Caco-2 (cell line): ENCODE results near the gene A4GALT. TPM values are rescaled to one million over a fixed set of nuclear protein-coding genes. Genes with fewer than 3 reads are reported as not detected.
A peak's percentile ranks its signal among the peaks of the same experiment; 100 is the strongest.

ENCODE experiments used
- BruUV-seq: library from RNA; stranded (reverse); fragments of 400-500 nt; replicated peaks from 2 replicates; lab custom pipeline; 2021; lab: Mats Ljungman, UMichigan
- CTCF ChIA-PET: fragments of 300-600 bp; sonication (Branson Sonifier 250); formaldehyde crosslinking; loops from one replicate; lab custom pipeline; 2022; ENCODE audit warnings: antibody characterized with exemption; lab: Charles Lee
- POLR2A ChIA-PET: fragments of 300-600 bp; sonication (Branson Sonifier 250); formaldehyde crosslinking; loops from one replicate; lab custom pipeline; 2022; ENCODE audit warnings: antibody characterized with exemption; lab: Charles Lee
- DNase-seq, 2 experiments: peaks; one replicate each; pipeline versions ENCODE4 v3.0.0 to v3.0.0-alpha.2; 2020 to 2022
- H3K27me3 ChIP-seq: replicated peaks from 2 replicates; pipeline ENCODE4 v1.6.0; 2011; ENCODE audit warnings: low read length; ENCODE audit not compliant: control insufficient read depth, insufficient read depth
- H3K36me3 ChIP-seq: 2 replicates; pipeline ENCODE4 v1.5.1; 2011; ENCODE audit warnings: low read length; ENCODE audit not compliant: control insufficient read depth, insufficient read depth
- H3K4me1 ChIP-seq: fragments of 250-450 bp; sonication (Bioruptor Pico); 2 replicates; pipeline ENCODE4 v1.5.1; 2020; ENCODE audit warnings: mild to moderate bottlenecking
- H3K4me3 ChIP-seq: 2 replicates; pipeline ENCODE4 v1.5.1; 2011; ENCODE audit warnings: low read depth, mild to moderate bottlenecking, control low read depth, low read length
- H3K9me3 ChIP-seq: fragments of 250-450 bp; sonication (Bioruptor Pico); 2 replicates; pipeline ENCODE4 v1.5.1; 2020; ENCODE audit warnings: mild to moderate bottlenecking, moderate library complexity
- H3K27ac Mint-ChIP-seq: one replicate; pipeline ENCODE4 v1.8.0; 2022; ENCODE audit warnings: mixed read lengths; ENCODE audit not compliant: unreplicated experiment
- H3K27me3 Mint-ChIP-seq: one replicate; pipeline ENCODE4 v1.8.0; 2022; ENCODE audit warnings: mixed read lengths; ENCODE audit not compliant: insufficient read depth, unreplicated experiment
- H3K36me3 Mint-ChIP-seq: one replicate; pipeline ENCODE4 v1.8.0; 2022; ENCODE audit warnings: mild to moderate bottlenecking, mixed read lengths; ENCODE audit not compliant: insufficient read depth, unreplicated experiment
- H3K4me1 Mint-ChIP-seq: one replicate; pipeline ENCODE4 v1.8.0; 2022; ENCODE audit warnings: low read depth, mixed read lengths; ENCODE audit not compliant: unreplicated experiment
- H3K4me3 Mint-ChIP-seq: one replicate; pipeline ENCODE4 v1.8.0; 2022; ENCODE audit warnings: mild to moderate bottlenecking, moderate library complexity, mixed read lengths; ENCODE audit not compliant: unreplicated experiment
- H3K9me3 Mint-ChIP-seq: one replicate; pipeline ENCODE4 v1.8.0; 2022; ENCODE audit warnings: mixed read lengths; ENCODE audit not compliant: unreplicated experiment
- intact Hi-C: fragments of 100-400 bp; cut with micrococcal nuclease; formaldehyde crosslinking; loops from one replicate; pipeline ENCODE4 v1.10.0; 2022; ENCODE audit not compliant: unreplicated experiment
- total RNA-seq: library from RNA; stranded (reverse); gene quantifications from 2 replicates; pipeline ENCODE4 v1.2.3, GENCODE V29; 2022
- TF ChIP-seq, protein P1 (sequence below), 2 experiments: fragments of 200-600 bp in 1 of 2; IDR thresholded peaks; 1 replicate in 1 of 2; 2 replicates in 1 of 2; pipeline versions ENCODE4 v1.5.1 to v1.8.0; 2011 to 2022; ENCODE audit warnings: antibody characterized with exemption in 1 of 2, control low read depth in 1 of 2, inconsistent platforms in 1 of 2, low read depth in 1 of 2, low read length in 1 of 2, mild to moderate bottlenecking in 1 of 2, moderate library complexity in 1 of 2; ENCODE audit not compliant: insufficient read depth in 1 of 2, severe bottlenecking in 1 of 2, unreplicated experiment in 1 of 2

The A4GALT gene
- total RNA-seq, 1 experiment from 2014 or later = 16.2 TPM

DNA sequence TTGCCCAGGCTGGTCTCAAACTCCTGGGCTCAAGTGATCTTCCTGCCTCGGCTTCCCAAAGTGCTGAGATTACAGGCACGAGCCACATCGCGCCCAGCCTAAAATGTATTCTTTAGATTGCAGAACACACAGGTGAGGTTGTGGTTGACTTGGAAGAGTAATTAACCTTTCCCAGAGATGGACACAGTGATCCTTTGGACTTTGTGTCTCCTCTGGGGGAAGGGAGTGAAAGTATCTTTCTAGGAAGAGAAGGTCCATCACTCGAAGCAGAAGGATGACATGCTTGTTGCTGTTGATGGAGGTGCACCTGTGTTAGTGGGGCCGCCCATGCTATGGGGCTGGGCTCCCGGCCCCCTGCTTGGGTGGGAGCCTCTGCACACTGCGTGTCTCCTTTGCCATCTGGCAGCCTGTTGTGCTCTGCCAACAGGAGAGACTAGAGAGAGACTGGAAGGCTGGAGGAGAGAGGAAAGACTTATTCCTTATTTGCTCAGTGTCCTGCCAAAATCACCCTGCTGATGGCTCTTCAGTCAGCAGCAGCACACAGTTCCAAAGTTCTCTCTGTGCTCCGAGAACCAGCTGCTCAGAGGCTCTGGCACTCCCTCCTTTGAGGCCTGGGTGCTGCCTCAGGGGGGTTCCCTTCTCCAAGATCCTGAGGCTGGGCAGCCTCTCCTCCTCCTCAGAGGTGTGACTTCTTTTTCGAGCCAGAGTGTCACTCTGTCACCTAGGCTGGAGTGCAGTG lies 38.4 kb downstream of the A4GALT start:
- Mint-ChIP-seq H3K4me3 (no peak overlapping the region), H3K4me1 (peaks cover 23% of the 10 kb centered on the region), H3K36me3 (peaks cover 9% of the 10 kb centered on the region), H3K27ac (peak overlapping the region; percentile 8), H3K9me3 (peaks cover 22% of the 10 kb centered on the region), H3K27me3 (no peaks in the 10 kb centered on the region)
- TF ChIP-seq, protein P1, sequence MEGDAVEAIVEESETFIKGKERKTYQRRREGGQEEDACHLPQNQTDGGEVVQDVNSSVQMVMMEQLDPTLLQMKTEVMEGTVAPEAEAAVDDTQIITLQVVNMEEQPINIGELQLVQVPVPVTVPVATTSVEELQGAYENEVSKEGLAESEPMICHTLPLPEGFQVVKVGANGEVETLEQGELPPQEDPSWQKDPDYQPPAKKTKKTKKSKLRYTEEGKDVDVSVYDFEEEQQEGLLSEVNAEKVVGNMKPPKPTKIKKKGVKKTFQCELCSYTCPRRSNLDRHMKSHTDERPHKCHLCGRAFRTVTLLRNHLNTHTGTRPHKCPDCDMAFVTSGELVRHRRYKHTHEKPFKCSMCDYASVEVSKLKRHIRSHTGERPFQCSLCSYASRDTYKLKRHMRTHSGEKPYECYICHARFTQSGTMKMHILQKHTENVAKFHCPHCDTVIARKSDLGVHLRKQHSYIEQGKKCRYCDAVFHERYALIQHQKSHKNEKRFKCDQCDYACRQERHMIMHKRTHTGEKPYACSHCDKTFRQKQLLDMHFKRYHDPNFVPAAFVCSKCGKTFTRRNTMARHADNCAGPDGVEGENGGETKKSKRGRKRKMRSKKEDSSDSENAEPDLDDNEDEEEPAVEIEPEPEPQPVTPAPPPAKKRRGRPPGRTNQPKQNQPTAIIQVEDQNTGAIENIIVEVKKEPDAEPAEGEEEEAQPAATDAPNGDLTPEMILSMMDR (IDR thresholded peaks at IDR 0.05; ENCODE audit: insufficient read depth in 1 of 2, low read depth in 1 of 2, low read length in 1 of 2, severe bottlenecking in 1 of 2, unreplicated experiment in 1 of 2) = peak in 1 of 2 experiments; percentile 11
- BruUV-seq = no TSS peak
- Histone ChIP-seq H3K4me3 (no peak overlapping the region), H3K36me3 (no peaks in the 10 kb centered on the region), H3K9me3 (peaks cover 19% of the 10 kb centered on the region), H3K27me3 (no peaks in the 10 kb centered on the region), H3K4me1 (peaks cover 30% of the 10 kb centered on the region)
- no peak for DNase-seq
- ChIA-PET POLR2A (no interaction called here), CTCF (no interaction called here)
- intact Hi-C loops = loop anchor here (10.0 kb wide), 2 partner anchors 57 to 93 kb away; no protein-coding TSS in a partner anchor

DNA sequence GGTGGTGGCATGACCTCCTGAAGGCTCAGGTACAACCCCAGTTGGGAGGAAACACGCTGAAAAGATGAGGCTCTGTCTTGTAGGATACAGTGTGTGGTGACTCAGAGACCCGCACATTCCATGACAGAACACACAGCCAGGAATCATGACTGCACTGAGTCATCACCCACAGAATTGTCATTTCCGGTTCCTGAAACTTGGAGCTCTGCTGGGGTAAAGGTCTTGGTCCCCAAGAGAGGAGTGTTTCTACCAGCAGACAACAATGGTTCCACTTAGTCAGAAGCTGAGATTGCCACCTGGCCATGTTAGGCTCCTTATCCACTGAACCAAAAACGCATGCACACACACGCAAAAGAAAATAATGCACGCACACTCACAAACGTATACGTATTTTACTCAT lies 40.0 kb downstream of the A4GALT start:
- Histone ChIP-seq H3K4me3 (no peak overlapping the region), H3K27me3 (no peaks in the 10 kb centered on the region), H3K36me3 (no peaks in the 10 kb centered on the region), H3K4me1 (peaks cover 14% of the 10 kb centered on the region), H3K9me3 (peaks cover 19% of the 10 kb centered on the region)
- POLR2A ChIA-PET = no interaction called here
- no peak for DNase-seq
- Mint-ChIP-seq H3K27ac (no peak overlapping the region), H3K9me3 (peaks cover 22% of the 10 kb centered on the region), H3K4me3 (no peak overlapping the region), H3K27me3 (no peaks in the 10 kb centered on the region), H3K4me1 (peaks cover 22% of the 10 kb centered on the region), H3K36me3 (peaks cover 11% of the 10 kb centered on the region)
- intact Hi-C loops = loop anchor here (10.0 kb wide), 2 partner anchors 56 to 94 kb away; no protein-coding TSS in a partner anchor
- TF ChIP-seq, protein P1 (IDR thresholded peaks at IDR 0.05; ENCODE audit: insufficient read depth in 1 of 2, low read depth in 1 of 2, low read length in 1 of 2, severe bottlenecking in 1 of 2, unreplicated experiment in 1 of 2) = no peak
- CTCF ChIA-PET = no interaction called here
- BruUV-seq = no TSS peak

DNA sequence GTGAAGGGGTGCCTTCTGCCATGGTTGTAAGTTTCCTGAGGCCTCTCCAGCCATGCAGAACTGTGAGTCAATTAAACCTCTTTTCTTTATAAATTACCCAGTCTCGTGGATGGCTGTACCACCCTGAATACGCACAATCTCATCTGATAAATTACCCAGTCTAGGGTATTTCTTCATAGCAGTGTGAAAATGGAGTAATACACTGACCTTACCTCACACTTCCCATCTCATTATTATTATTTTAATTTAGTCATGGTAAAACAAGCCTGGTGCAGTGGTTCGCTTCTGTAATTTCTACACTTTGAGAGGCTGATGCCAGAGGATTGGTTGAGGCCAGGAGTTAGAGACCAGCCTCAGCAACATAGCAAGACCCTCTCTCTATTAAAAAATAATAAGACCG lies 41.0 kb downstream of the A4GALT start:
- no peaks in the 10 kb centered on the region for H3K36me3 ChIP-seq
- CTCF ChIA-PET = no interaction called here
- H3K27me3 ChIP-seq = no peaks in the 10 kb centered on the region
- intact Hi-C loops = loop anchor here (10.0 kb wide), 2 partner anchors 55 to 95 kb away; no protein-coding TSS in a partner anchor
- peaks cover 13% of the 10 kb centered on the region for H3K4me1 ChIP-seq
- Mint-ChIP-seq H3K27ac (no peak overlapping the region), H3K36me3 (peaks cover 11% of the 10 kb centered on the region), H3K27me3 (no peaks in the 10 kb centered on the region), H3K9me3 (peaks cover 22% of the 10 kb centered on the region), H3K4me3 (no peak overlapping the region), H3K4me1 (peaks cover 22% of the 10 kb centered on the region)
- POLR2A ChIA-PET = no interaction called here
- peaks cover 19% of the 10 kb centered on the region for H3K9me3 ChIP-seq
- H3K4me3 ChIP-seq = no peak overlapping the region
- no peak for DNase-seq
- no TSS peak for BruUV-seq
- TF ChIP-seq, protein P1 (IDR thresholded peaks at IDR 0.05; ENCODE audit: insufficient read depth in 1 of 2, low read depth in 1 of 2, low read length in 1 of 2, severe bottlenecking in 1 of 2, unreplicated experiment in 1 of 2) = no peak
